ENCODE results near the gene RAMP3.
"Not testable (repeated sequence)": the region's sequence is repeated elsewhere in the genome, so short reads cannot be mapped to it uniquely, and the experiment has no call there.

Gene RAMP3

DNA sequence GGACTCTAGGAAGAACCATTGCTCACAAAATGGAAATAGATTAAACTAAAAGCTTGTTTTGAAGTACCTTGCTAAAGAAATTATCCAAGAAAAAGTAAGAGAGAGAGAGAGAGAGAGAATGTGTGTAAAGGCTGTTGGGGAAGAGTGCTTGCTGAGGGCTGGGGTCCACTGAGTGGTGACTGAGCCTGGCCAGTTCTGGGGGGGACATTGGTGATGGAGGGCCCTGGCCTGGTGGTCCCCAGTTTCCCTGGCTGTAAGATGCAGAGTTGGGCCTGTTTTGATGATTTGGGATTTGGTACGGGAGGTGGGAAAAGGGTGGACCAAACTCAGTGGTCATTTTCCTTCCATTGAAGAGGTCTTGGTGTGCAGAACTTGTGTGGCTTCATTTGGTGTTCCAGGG is 880 bp downstream of the RAMP3 start:
- no peak for DNase-seq

DNA sequence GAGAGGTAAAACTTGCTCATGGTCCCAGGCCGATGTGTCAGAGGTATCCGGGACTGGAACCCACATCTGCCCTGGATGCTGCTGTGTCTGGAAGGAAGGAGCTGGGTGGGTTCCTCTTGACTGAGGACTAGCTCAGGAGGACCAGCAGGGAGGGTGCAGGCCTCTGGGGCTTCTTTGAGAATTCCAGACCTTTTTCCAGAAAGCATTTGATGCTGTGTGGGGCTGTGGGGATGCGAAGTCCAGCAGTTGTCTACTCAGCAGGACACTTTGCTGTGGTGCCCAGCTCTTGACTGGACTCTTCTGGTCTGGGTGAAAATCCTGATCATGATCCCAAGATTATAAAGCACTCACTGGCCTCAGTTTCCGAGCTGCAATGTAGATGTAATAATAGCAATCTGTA is 1.7 kb downstream of the RAMP3 start:
- no peak for DNase-seq

DNA sequence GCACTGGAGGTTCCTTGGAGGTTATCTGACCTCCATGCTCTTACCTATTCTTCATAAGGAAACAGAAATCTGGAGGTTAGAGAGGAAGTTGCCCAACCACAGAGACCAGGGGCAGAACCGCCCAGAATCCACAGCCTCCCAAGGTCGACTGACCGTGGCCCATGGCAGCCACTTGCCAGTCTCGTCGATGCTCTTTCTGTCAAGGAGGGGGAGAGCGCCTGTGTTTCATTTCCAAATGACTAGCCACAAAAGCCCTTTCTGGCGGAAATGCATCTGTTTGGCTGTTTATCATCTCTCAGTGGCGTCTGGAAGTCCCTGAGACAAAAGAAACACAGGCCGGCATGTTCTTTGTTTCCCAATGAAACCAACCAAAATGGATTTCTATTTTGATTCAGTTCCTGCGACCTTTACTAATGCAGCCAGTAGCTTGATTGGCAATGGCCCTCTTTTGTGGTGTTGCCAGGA is 2.9 kb downstream of the RAMP3 start:
- no peak for DNase-seq

DNA sequence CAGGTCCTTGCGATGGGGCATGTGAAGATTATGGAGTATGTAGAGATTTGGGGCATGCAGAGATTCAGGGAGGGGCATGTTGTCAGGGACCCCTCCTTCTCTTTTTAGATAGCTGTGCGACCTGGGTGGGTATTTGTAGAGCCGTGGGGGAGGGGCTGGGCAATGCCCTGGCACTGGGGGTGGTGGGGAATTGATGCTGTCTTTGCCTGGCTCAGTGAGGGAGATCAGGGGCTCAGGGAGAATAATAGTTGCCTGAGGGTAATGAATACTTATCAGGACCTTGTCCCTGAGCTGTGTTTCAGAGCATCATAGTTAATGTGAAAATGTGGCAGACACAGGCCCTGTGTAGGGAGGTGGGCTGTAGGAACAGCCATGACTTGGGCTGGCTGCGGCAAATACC is 3.5 kb downstream of the RAMP3 start:
- no peak for DNase-seq

DNA sequence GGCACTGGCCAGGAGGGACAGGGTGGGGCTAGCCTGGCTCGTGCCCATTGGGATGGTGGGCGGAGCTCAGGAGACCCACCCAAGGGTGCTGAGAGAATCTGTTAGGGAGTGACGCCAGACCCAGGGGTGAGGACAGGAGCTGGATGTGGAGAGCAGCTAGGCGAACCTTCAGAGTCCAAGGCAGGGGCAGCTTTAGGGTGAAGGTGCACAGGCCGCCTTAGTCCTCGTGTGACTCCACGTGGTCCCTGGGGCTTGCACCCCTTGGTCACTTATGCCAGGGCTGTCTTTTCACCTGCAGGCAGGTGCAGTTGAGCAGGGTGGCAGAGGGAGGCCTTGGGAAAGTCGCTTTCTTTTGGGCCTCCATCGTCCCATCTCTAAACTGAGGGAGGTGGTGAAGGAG is 4.3 kb downstream of the RAMP3 start:
- no peak for DNase-seq

DNA sequence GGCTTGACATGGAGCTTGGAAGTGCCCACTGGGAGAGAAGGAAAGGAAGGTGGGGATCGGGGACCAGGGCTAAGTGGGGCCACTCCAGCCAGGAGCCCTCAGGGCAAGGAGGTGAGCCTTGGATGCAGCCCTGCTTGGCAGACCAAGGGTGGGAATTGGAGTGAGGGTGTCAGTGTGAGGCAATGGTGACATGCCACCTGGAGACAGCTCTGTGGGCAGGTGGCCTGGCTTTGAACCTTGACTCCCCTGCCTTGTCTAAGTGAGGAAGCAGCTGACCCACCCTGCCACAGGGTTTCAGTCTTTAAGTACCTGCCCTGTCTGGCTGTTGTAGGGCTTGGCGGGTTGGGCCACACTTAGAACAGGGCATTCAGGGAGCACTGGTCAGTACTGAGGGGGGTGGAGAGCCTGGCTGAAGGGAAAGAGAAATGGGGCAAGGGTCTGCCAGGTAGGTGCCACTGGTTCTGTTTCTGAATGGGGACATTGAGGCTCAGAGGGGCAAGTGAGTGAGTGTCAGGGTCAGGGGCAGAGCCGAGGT is 4.8 kb downstream of the RAMP3 start:
- DNase-seq, result no peak

DNA sequence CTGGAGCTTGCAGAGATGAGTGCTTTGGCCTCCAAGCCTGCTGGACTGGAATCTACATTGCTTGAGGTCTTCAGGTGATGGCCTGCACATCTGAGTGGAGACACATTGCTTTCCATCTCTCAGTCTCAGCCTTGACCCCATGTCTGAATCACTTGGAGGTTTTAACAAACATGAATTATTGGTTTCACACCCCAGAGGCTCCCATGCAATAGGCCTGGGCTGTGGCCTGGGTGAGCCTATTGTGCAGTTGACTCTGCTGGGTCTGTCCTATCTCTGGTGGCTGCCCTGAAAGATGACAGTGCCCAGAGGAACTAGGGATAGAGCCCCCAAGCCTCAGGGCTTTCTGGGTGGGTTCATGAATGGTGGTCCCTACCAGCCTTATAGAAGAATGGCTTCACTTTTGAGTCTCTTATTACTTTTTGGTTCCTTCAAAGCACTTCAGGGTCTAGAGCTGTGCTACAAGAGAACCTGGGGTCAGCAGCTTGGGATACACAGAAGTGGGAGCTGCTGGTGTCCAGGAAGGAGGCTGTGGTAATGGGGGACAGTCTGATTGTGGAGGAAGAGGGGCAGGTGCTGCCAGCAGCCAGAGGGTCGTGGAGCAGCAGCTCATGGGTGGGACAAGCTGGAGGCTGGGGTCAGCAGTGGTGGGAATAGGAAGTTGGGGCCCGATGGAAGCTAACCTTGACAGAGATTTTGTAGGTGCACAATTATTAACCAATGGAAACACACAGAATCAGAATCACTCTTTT is 5.5 kb downstream of the RAMP3 start:
- no peak for DNase-seq

DNA sequence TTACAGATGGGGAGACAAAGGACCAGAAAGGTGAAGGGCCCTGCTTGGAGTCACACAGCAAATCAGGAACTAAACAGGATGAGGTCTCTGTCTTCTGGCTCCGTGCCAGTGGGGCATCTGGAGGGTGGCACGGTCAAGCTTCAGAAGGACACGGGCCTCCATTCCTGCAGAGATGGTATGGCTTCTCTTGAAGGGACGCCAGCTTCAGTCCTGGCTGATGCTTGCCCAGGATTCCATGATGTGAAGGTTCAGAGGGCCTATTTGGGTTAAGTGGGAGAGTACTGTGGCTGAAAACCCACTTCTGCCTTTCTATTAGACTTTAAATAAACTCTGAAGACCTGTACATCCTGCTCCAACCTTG is 6.1 kb downstream of the RAMP3 start:
- DNase-seq, result no peak

DNA sequence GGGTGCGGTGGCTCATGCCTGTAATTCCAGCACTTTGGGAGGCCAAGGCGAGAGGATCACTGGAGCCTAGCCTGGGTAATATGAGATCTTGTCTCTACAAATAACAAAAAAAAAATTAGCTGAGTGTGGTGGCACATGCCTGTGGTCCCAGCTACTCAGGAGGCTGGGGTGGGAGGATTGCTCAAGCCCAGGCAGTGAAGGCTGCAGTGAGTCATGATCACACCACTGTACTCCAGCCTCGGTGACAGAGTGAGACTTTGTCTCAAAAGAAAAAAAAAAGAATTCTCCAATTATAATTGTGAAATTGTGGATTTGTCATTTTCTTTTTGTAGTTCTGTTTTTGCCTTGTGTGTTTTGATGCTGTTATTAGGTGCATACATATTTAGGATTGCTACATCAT is 6.7 kb downstream of the RAMP3 start:
- DNase-seq, result not testable (repeated sequence)

DNA sequence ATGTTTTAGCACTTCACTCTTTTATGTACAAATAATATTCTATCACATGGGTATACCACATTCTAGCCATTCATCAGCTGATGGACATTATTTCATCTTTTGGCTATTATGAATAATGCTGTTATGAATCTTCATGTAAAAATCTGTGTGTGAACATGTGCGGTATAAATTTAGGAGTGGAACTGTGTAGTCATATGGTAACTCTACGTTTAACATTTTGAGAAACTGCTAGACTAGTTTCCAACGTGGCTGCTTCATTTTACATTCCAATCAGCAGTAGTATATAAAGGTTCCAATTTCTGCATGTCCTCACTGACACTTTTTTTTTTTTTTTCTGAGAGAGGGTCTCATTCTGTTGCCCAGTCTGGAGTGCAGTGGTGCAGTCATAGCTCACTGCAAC is 8.3 kb downstream of the RAMP3 start:
- no peak for DNase-seq

DNA sequence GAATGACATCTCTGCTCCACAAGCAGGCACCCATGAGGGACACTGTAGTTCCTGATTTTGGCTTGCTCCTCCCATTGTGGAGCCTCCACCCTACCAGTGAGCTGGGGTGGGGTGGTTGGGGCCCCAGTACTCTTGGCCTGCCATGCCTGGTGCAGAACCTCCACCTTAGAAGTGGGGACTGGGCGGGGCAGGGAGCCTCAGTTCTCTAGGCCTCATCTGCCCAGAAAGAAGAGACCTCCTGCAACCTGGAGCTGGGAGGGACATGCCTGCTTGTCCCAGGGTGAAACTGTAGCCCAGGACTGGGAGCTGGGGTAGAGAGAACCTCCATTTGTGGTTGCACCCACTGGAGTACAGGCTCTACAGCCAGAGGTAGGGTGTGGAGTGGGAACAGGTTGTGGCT is 14.4 kb downstream of the RAMP3 start:
- DNase-seq, result no peak

DNA sequence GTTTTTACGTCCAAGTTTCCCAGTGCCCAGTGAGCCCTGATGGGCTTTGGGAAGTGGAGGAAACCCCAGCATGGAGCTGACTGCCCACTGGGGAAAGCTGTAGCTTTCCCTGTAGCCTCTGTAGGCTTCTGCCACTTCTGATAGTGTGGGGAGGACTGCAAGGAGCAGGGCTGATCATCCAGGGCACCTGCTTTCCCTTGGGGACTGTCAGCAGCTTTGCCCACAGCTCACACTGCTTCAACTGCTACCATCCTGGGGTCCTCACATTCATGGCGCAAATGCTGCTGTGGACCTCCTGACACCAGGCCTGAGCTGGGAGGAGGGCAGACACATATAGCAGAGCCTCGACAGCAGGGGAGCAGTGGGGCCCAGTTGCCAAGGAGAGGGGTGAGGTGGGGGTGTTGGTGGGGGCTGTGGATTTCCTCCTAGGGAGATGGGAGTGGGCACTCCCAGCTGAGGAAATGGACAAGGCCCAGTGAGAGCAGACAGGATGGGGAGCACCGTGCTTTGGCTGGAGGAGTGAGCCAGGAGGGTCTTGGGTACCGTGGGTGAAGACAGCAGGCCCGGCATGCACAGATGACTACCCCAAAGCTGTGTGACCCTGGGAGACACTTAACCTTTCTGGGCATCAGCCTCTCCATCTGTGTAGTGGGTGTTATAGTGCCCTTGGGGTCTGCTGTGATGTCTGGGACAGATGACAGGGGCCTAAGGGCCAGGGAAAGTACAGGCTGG is 16.2 kb downstream of the RAMP3 start:
- no peak for DNase-seq

DNA sequence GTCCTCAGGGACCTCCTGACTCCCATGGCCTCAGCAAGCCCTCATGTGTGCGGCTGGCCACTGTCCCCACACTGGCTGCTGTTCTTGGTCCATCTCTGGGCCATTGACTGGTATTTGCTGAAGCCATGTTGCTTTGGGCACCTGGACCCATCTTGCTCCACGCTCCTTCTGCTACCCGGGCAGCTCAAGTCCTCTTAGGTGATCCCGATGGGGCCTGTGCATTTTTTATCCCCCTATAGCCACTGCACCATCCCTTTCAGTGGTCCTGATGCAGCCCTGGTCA is 16.7 kb downstream of the RAMP3 start:
- no peak for DNase-seq

DNA sequence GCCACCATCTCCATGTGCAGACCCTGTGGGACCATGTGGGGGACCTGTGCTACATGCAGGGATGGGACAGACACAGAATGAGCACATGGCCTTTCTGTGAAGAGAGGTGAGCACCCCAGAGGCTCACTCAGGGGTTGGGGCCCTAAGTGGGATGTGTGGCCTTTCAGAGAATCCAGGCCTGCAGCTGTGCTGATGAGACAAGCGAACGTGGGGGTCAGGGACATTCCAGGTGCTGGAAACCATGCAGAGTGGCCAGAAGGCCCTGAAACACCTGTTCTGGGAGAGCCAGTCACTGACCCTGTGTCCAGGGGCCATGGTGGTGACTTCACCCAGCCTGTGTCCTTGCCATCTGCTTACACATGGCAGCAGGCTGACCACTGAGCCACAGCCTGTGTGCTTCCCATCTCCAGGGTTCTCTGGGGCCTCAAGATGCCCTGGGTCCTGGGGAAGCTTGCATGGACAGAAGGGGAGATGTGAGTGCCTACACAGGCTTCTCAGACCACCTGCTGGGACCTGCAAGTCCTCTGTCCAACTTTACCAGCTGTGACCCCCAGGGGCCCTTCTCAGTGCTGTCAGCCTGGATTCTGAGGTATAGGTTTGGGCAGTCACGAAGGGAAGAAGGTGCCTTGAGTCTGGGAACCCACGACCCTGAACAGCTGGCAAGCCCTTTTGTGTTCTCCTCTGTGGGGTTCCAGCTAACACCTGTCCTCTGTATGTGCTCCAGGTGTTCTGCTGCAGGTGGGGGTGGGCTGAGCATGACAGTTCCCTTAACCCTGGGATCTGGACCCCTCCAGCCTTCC is 17.6 kb downstream of the RAMP3 start:
- no peak for DNase-seq

DNA sequence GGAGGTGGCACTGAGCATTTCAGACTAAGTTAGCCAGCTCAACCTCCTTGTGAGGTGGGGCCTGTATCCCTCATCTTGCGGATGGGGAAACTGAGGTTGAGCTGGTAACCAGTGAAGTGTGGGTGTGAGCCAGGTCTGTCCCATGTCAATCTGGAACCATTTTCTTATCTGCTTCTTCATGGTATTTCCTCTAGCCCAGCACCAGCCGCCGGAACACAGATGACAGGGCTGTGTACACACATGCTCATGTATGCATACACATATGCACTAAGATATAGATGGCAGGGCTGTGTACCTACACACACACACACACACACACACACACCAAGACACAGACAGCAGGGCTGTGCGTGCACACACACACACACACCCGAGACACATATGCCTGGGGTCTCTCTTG is 18.5 kb downstream of the RAMP3 start:
- no peak for DNase-seq

DNA sequence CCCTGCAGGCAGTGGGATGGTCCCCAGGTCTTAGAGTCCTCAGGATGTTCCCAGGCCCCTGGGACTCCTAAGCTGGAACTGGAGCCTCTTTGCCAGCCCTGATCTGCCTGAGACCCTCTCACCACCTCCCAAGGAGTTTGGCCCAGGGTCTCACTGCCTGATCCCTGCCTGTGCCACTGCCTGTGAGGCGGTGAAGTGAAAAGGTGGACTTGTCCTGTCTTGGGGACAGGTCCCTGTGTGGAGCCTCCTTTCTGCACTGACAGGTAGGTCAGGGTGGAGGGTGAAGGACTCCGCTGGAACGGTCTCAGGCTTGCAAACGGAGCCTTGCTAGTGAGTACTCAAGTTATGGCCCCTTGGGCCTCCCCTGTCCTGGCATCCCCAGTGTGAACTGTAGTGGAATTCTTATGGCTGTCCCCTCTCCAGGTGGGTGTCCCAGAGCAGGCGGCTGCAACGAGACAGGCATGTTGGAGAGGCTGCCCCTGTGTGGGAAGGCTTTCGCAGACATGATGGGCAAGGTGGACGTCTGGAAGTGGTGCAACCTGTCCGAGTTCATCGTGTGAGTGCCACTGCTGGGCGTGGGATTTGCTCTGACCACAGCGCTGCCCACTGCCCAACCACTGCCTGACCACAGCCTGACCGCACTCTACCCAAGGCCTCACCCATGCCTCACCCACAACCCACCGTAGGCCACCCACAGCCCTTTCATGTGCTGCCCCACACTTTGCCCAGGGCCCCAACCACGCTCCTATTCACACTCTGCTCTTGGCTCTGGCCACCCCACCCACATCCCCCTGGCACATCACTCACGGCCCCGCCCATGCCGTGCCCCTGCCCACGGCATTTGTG is 19.5 kb downstream of the RAMP3 start:
- DNase-seq, result no peak

DNA sequence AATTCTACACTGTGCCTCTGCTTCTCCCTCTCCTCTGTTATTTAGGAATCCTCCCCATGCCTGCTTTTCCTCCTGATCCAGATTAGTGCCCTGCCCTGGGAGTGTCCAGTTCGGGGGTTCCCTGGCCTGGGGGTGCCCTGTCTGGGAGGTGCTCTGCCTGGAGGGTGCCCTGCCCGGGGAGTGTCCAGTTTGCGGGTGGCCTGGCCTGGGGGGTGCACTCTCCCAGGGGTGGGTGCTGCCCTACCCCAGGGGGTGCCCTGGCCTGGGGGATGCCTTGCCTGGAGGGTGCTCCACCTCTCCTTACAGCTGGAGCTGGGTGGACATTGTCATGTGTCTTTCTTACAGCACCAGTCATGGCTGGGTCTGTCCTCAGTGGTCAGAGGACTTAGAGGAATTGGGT is 20.2 kb downstream of the RAMP3 start:
- no peak for DNase-seq

DNA sequence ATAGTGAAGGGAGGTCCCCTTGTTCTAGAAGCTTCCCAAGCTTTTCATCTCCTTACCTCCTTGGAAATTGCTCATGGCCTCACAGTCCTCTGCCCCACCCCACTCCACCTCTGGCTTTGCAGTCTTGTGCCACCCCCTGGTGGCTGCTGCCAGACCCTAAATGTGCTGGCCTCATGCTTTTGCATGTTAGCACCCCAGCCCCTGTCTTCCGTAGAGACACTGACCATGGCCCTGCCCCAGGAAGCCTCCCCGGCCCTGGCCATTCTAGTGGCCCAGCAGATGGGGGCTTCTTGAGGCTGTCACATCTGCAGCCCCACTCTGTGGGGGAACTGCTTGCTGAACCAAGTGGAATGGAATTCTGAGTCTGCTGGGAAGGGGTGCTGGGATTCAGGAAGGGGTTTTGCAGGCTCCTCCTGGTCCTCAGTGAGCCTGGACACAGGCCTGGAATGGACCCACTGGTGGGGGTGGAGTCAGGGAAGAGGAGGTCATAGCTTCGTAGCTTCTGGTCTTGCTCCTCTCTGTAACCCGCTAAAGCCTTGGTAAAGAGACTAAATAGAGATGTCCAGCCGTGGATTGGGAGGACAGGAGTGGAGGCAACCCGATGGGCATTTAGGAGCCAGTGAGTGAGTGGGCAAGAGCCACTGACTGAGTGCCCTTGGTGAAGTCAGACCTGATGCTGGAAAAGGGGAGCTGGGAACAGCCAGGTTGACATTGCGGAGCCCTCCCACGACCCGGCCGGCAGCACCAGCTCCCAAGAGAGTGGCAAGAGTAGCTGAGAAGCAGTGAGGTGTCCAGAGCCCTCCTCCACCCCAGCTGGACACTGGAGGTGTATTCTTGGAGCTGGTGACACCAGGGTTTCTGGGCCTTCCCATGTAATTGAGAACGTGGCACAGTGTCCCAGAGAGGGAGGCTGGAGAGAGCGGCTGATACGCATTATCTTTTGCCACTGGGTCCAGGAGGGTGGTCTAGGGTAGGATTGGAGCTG is 20.9 kb downstream of the RAMP3 start:
- DNase-seq, result no peak

DNA sequence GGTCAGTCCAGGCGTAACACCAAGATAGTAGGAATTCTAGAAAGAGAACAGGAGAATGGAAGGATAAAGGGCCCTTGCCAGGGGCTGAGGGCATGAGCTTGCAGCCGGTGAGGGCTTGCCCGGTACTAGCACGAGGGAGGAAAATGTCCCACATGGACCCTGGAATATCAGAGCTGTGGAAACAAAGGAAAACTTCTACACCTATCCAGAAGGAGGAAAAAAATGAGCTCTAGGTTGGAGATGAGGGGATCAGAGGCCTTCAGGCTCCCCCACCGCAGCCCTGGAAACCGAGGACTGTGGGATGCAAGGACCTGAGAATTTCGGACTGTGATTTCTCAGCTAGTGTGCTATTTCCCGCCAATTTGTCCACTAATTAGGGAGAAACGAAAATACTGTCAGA is 22.1 kb downstream of the RAMP3 start:
- DNase-seq, result no peak

DNA sequence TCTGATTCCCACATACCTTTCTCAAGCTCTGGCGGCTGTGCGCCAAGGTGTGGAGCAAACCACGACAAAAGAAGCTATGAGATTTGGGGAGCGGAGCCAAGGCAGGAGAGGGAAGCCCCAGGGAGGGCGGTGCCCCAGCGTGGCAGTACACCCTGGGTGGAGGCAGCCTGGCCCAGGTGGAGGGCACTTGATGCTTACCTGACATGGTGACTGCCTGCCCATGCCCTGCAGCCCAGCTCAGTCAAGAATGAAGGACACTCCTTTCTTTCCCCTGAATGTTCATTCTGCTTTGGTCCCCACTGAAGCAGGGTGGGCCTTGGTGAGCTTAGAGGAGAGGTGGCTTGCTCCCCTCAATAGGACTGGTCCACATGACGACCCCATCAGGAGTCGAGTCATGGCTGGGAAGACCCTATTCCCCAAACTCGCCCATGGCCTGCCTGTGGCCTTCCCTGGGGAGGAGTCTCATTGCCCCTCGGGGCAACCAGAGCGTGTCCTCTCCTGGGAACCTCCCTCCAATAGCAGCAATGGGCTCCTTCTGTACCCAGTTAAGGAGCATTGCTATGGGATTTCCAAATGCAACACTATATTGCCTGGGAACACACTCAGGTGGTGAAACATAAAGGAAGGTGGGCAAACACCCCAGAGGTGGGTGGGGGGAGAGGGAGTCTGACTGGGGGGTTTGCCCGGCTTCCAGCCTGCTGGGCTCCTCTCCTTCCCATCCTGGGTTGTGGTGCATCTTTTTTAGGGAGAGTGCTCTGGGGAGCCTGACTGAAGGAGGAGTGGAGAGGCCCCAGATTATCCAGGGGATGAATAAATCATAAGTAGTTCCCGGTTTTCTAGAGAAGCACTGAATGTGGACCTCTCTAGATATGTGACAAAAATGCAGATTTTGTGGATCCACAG is 22.7 kb downstream of the RAMP3 start:
- DNase-seq, result no peak
